Dendritic cell treated with granulocyte-macrophage colony-stimulating factor and Interleukin-4, amounts not matched to agents 40 ng/mL and 50 ng/mL, for 4 days (primary cell): ENCODE results near the gene CMYA5.
"Not testable (repeated sequence)": the region's sequence is repeated elsewhere in the genome, so short reads cannot be mapped to it uniquely, and the experiment has no call there.

ENCODE experiments used
- H3K27ac Mint-ChIP-seq: one replicate; pipeline ENCODE4 v1.8.0; 2022; ENCODE audit warnings: mild to moderate bottlenecking, mixed read lengths
- H3K27me3 Mint-ChIP-seq: one replicate; pipeline ENCODE4 v1.8.0; 2022; ENCODE audit warnings: mild to moderate bottlenecking, mixed read lengths
- H3K36me3 Mint-ChIP-seq: one replicate; pipeline ENCODE4 v1.8.0; 2022; ENCODE audit warnings: low read depth, mixed read lengths
- H3K4me1 Mint-ChIP-seq: one replicate; pipeline ENCODE4 v1.8.0; 2022; ENCODE audit warnings: low read depth, mixed read lengths
- H3K4me3 Mint-ChIP-seq: one replicate; pipeline ENCODE4 v1.8.0; 2022; ENCODE audit warnings: mild to moderate bottlenecking, moderate library complexity, mixed read lengths
- H3K9me3 Mint-ChIP-seq: one replicate; pipeline ENCODE4 v1.8.0; 2022; ENCODE audit warnings: mixed read lengths
- intact Hi-C: fragments of 100-400 bp; cut with micrococcal nuclease; formaldehyde crosslinking; loops from one replicate; pipeline ENCODE4 v1.15.0; 2022

The CMYA5 gene

DNA sequence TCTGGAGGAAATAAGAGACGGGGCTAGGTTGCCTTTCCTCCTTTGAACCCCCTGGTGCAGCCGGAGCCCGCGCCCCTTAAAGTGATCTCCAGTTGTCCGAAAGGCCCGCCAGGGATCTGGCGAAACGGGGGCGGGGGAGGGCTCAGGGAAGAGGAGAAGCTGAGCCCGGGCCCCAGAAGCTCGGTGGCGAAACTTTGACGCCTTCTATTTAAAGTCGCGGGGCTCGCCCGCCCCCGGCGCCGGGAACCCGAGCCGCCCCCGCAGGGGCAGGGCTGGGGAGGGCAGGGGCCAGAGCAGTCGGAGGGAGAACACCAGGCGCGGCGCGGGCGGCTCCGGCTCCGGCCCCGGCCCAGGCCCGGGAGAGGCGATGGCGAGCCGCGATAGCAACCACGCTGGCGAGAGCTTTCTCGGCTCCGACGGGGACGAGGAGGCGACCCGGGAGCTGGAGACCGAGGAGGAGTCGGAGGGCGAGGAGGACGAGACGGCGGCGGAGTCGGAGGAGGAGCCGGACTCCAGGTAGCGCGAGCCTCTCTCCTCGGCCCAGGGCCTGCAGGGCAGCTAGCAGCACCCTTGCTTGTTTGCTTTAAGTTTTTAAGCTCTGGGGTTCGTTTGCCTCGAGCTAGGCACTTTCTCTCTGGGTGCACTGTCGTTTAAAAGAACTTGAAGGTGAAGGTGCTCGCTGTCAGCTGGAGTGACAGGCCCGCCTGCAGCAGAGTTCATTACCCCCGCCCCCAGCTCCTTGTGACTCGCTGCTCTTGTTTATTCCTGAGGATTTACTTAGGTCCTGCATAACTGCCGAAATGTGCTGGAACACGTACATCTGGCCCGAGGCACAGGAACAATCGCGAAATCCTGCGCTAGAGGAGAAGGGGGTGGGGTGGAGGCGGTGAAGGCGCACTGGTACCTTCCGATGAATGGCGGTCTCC is at the start of gene CMYA5:
TSS of gene CMYA5 (plus strand) at position 296 of the 926 bp plus-strand sequence. CDS start at position 368, 72 bp downstream.
- Mint-ChIP-seq H3K4me1 (peaks cover 10% of the 10 kb centered on the region), H3K36me3 (peaks cover 49% of the 10 kb centered on the region), H3K9me3 (peaks cover 9% of the 10 kb centered on the region), H3K27me3 (no peaks in the 10 kb centered on the region), H3K27ac (no peak within 1 kb of the TSS), H3K4me3 (no peak within 1 kb of the TSS)
- intact Hi-C loops = no loop called here

GRCh38 chr5:79640571-79641055 is 49.0 kb upstream of the CMYA5 start:
- no peak overlapping the region for H3K27ac Mint-ChIP-seq
- peaks cover 24% of the 10 kb centered on the region for H3K4me1 Mint-ChIP-seq
- no peak overlapping the region for H3K4me3 Mint-ChIP-seq
- no peaks in the 10 kb centered on the region for H3K9me3 Mint-ChIP-seq
- intact Hi-C loops = loop anchor here (5.0 kb wide), 1 partner anchor 37 kb away; no protein-coding TSS in a partner anchor
- H3K27me3 Mint-ChIP-seq = no peaks in the 10 kb centered on the region
- peaks cover 74% of the 10 kb centered on the region for H3K36me3 Mint-ChIP-seq

GRCh38 chr5:79641414-79641813 is 48.2 kb upstream of the CMYA5 start:
- Mint-ChIP-seq H3K9me3 (no peaks in the 10 kb centered on the region), H3K4me3 (no peak overlapping the region), H3K36me3 (peaks cover 74% of the 10 kb centered on the region), H3K27ac (no peak overlapping the region), H3K4me1 (peaks cover 24% of the 10 kb centered on the region), H3K27me3 (no peaks in the 10 kb centered on the region)
- intact Hi-C loops = loop anchor here (5.0 kb wide), 1 partner anchor 36 kb away; no protein-coding TSS in a partner anchor

DNA sequence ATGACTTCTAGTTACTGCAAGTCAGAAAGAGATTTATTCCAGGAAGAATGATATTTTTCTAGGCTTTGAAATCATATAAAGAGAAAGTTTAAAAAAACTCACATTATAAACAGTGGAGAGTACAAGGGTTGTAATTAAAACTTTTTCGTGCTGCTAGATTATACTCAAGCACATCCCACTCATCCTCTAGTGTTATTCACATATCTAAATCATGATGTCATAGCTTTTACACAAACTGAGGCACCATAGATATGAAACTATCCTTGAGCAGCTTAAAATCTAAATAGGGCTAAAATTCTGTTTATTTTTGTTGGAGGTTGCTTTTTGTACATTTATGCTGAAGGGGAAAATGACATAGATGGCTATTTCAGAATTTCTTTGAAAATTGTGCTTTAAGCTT is 47.4 kb upstream of the CMYA5 start:
- intact Hi-C loops = loop anchor here (5.0 kb wide), 1 partner anchor 35 kb away; no protein-coding TSS in a partner anchor
- H3K27ac Mint-ChIP-seq = no peak overlapping the region
- peaks cover 73% of the 10 kb centered on the region for H3K36me3 Mint-ChIP-seq
- H3K27me3 Mint-ChIP-seq = no peaks in the 10 kb centered on the region
- no peaks in the 10 kb centered on the region for H3K9me3 Mint-ChIP-seq
- peaks cover 24% of the 10 kb centered on the region for H3K4me1 Mint-ChIP-seq
- no peak overlapping the region for H3K4me3 Mint-ChIP-seq

DNA sequence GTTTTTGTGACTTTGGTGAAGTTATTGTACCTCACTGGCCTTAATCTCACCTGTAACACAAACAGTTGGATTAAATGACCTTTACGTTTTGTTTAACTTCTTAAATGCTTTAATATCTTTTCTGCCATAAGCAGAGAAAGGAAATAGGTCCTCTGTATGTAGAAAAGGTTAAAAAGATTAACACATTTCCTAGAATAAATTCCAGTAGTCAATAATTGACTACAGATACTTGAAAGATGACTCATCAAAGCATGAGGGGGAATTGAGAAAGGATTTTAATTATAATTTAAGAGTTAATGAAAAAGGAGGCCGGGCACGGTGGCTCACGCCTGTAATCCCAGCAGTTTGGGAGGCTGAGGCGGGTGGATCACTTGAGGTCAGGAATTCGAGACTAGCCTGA is 35.8 kb upstream of the CMYA5 start:
- intact Hi-C loops = loop anchor here (10.0 kb wide), 1 partner anchor 801 kb away; no protein-coding TSS in a partner anchor
- Mint-ChIP-seq H3K4me1 (no peaks in the 10 kb centered on the region), H3K27ac (no peak overlapping the region), H3K27me3 (no peaks in the 10 kb centered on the region), H3K36me3 (peaks cover 60% of the 10 kb centered on the region), H3K9me3 (no peaks in the 10 kb centered on the region), H3K4me3 (no peak overlapping the region)

DNA sequence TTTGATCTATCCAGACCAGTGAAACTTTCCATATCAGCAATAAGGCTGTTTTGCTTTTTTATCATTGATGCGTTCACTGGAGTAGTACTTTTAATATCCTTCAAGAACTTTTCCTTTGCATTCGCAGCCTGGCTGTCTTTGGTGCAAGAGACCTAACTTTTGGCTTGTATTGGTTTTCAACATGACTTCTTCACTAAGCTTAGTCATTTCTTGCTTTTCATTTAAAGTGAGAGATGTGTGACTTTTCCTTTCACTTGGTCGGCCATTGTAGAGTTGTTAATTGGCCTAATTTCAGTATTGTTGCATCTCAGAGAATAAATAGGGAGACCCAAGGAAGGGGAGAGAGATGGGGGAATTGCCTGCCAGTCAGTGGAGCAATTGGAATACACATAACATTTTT is 26.4 kb upstream of the CMYA5 start:
- Mint-ChIP-seq H3K4me3 (no peak overlapping the region), H3K9me3 (no peaks in the 10 kb centered on the region), H3K27ac (no peak overlapping the region), H3K27me3 (no peaks in the 10 kb centered on the region), H3K36me3 (peaks cover 72% of the 10 kb centered on the region), H3K4me1 (no peaks in the 10 kb centered on the region)
- intact Hi-C loops = no loop called here

DNA sequence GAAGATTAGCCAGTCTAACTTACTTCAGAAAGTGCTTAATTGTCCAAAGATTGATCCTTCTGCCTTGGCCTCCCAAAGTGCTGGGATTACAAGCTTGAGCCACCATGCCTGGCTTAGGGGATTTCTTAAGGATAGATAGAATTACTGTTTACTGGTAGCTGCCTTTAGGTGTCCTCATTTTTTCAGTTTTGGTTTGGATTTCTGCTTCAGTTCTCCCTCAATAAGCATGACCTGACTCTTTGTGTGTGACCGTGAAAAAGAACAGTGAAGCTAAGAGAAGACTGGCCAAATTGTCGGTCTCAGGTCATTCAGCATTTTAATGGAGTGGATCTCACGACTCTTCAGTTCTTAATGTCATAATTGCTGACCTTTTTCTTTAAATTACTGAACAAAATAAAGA is 22.9 kb upstream of the CMYA5 start:
- no peaks in the 10 kb centered on the region for H3K9me3 Mint-ChIP-seq
- H3K4me3 Mint-ChIP-seq = no peak overlapping the region
- H3K4me1 Mint-ChIP-seq = no peaks in the 10 kb centered on the region
- peaks cover 78% of the 10 kb centered on the region for H3K36me3 Mint-ChIP-seq
- H3K27ac Mint-ChIP-seq = no peak overlapping the region
- H3K27me3 Mint-ChIP-seq = no peaks in the 10 kb centered on the region
- intact Hi-C loops = no loop called here

DNA sequence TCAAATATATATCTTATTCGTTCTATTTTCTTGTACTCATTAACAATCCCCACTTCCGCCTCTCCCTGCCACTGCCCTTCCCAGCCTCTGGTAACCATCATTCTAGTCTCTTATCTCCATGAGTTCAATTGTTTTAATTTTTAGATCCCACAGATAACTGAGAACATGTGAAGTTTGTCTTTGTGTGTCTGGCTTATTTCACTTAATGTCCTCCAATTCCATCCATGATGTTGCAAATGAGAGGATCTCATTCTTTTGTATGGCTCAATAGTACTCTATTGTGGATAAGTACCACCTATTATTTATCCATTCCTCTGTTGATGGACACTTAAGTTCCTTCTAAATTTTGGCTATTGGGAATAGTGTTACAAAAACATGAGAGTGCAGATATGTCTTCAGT is 17.2 kb upstream of the CMYA5 start:
- Mint-ChIP-seq H3K36me3 (peaks cover 82% of the 10 kb centered on the region), H3K4me1 (no peaks in the 10 kb centered on the region), H3K27ac (no peak overlapping the region), H3K9me3 (no peaks in the 10 kb centered on the region), H3K27me3 (no peaks in the 10 kb centered on the region), H3K4me3 (no peak overlapping the region)
- intact Hi-C loops = no loop called here

GRCh38 chr5:79676354-79676753 is 13.3 kb upstream of the CMYA5 start:
- H3K27me3 Mint-ChIP-seq, H3K4me1 Mint-ChIP-seq, H3K27ac Mint-ChIP-seq, H3K4me3 Mint-ChIP-seq, H3K9me3 Mint-ChIP-seq: not testable (repeated sequence)
- intact Hi-C loops = loop anchor here (5.0 kb wide), 2 partner anchors 34 to 49 kb away; no protein-coding TSS in a partner anchor
- H3K36me3 Mint-ChIP-seq = peaks cover 81% of the 10 kb centered on the region

DNA sequence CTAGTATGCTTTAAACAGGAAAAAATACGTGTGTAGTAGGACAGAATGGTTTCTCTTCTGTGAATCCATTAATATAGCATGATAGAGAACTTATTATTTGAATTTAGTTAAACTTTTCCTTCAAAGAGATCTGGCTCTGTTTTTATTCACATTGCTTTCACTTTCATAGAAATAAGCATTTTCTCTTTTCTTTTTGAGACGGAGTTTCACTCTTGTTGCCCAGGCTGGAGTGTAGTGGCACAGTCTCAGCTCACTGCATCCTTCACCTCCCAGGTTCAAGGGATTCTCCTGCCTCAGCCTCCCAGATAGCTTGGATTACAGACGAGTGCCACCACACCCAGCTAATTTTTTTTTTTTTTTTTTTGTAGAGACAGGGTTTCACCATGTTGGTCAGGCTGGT is 7.5 kb upstream of the CMYA5 start:
- H3K27me3 Mint-ChIP-seq, H3K27ac Mint-ChIP-seq, H3K4me1 Mint-ChIP-seq, H3K4me3 Mint-ChIP-seq, H3K9me3 Mint-ChIP-seq, intact Hi-C loops: not testable (repeated sequence)
- H3K36me3 Mint-ChIP-seq = peaks cover 74% of the 10 kb centered on the region

- peaks cover 83% of the 10 kb centered on the region for H3K36me3 Mint-ChIP-seq
- intact Hi-C loops = no loop called here
- H3K4me1 Mint-ChIP-seq = no peaks in the 10 kb centered on the region
- H3K4me3 Mint-ChIP-seq = no peak overlapping the region
- H3K27ac Mint-ChIP-seq = no peak overlapping the region
- H3K27me3 Mint-ChIP-seq = no peaks in the 10 kb centered on the region
- H3K9me3 Mint-ChIP-seq = peaks cover 9% of the 10 kb centered on the region
These were observed 4.9 kb upstream of the CMYA5 start for GRCh38 chr5:79684782-79685181.

- H3K4me3 Mint-ChIP-seq = no peak overlapping the region
- H3K9me3 Mint-ChIP-seq = peaks cover 9% of the 10 kb centered on the region
- no peak overlapping the region for H3K27ac Mint-ChIP-seq
- H3K4me1 Mint-ChIP-seq = no peaks in the 10 kb centered on the region
- intact Hi-C loops = no loop called here
- H3K27me3 Mint-ChIP-seq = no peaks in the 10 kb centered on the region
- H3K36me3 Mint-ChIP-seq = peaks cover 83% of the 10 kb centered on the region
These were observed 4.0 kb upstream of the CMYA5 start for GRCh38 chr5:79685627-79686026.

DNA sequence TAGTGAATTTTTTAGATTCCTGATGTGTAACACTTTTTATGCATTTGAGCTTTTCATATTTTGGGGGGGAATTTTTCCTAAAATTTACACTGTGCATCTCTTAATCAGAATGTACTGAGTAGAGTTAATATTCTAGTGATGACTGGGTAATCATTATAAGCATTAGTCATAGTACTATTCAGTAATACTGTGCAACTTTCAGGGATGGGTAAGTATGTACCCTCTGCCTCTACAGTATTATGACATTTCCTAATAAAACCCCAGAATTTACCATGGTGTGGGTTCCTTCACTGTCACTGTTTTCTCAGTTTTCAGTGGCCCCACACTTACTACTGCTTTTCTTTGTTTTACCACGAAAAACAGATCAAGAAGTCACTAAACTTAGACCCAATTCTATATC is 2.8 kb upstream of the CMYA5 start:
- H3K36me3 Mint-ChIP-seq = peaks cover 76% of the 10 kb centered on the region
- H3K27ac Mint-ChIP-seq = no peak overlapping the region
- intact Hi-C loops = no loop called here

GRCh38 chr5:79687889-79688288 is 1.7 kb upstream of the CMYA5 start:
- Mint-ChIP-seq H3K27ac (no peak overlapping the region), H3K4me1 (peaks cover 5% of the 10 kb centered on the region), H3K4me3 (no peak overlapping the region), H3K9me3 (peaks cover 9% of the 10 kb centered on the region), H3K36me3 (peaks cover 65% of the 10 kb centered on the region), H3K27me3 (no peaks in the 10 kb centered on the region)
- intact Hi-C loops = no loop called here

More for the DNA sequence above, 2.8 kb upstream of the CMYA5 start:
- no peak overlapping the region for H3K4me3 Mint-ChIP-seq
- H3K4me1 Mint-ChIP-seq = peaks cover 4% of the 10 kb centered on the region
- no peaks in the 10 kb centered on the region for H3K27me3 Mint-ChIP-seq
- H3K9me3 Mint-ChIP-seq = peaks cover 9% of the 10 kb centered on the region
